MM.1S (cell line): ENCODE data around the gene DBNDD2.
A peak's percentile ranks its signal among the peaks of the same experiment; 100 is the strongest.

Experiments
- DNase-seq: peaks from one replicate; pipeline ENCODE4 v3.0.0-alpha.2; 2015
- H2AFZ ChIP-seq: fragments of 300-600 bp; sonication (generic); 2 replicates; pipeline ENCODE4 v1.6.0; 2016; ENCODE audit warnings: antibody characterized with exemption, low read length
- H3F3A ChIP-seq: fragments of 300-600 bp; sonication (generic); 2 replicates; pipeline ENCODE4 v1.6.1; 2016; ENCODE audit warnings: mild to moderate bottlenecking, antibody characterized with exemption, low read length, moderate library complexity, mixed read lengths; ENCODE audit not compliant: insufficient read depth
- H3K27ac ChIP-seq: fragments of 300-600 bp; sonication (generic); 2 replicates; pipeline ENCODE4 v1.5.1; 2016; ENCODE audit warnings: mild to moderate bottlenecking, low read length
- H3K27me3 ChIP-seq: fragments of 300-600 bp; sonication (generic); replicated peaks from 2 replicates; pipeline ENCODE4 v1.6.0; 2016; ENCODE audit warnings: low read length; ENCODE audit not compliant: insufficient read depth
- H3K36me3 ChIP-seq: fragments of 300-600 bp; sonication (generic); replicated peaks from 2 replicates; pipeline ENCODE4 v1.6.1; 2016; ENCODE audit warnings: mild to moderate bottlenecking, low read length, mixed read lengths; ENCODE audit not compliant: insufficient read depth
- H3K4me1 ChIP-seq: fragments of 300-600 bp; sonication (generic); 2 replicates; pipeline ENCODE4 v1.6.1; 2016; ENCODE audit warnings: low read length, mixed read lengths
- H3K4me2 ChIP-seq: fragments of 300-600 bp; sonication (generic); 2 replicates; pipeline ENCODE4 v1.6.0; 2016; ENCODE audit warnings: low read depth, low read length
- H3K4me3 ChIP-seq: fragments of 300-600 bp; sonication (generic); 2 replicates; pipeline ENCODE4 v1.5.1; 2016; ENCODE audit warnings: low read length, mixed read lengths
- H3K79me2 ChIP-seq: fragments of 300-600 bp; sonication (generic); 2 replicates; pipeline ENCODE4 v1.6.1; 2016; ENCODE audit warnings: mixed run types, low read length, mixed read lengths
- H3K9ac ChIP-seq: fragments of 300-600 bp; sonication (generic); 2 replicates; pipeline ENCODE4 v1.6.1; 2016; ENCODE audit warnings: low read length, mixed read lengths
- H3K9me2 ChIP-seq: fragments of 300-600 bp; sonication (generic); replicated peaks from 2 replicates; pipeline ENCODE4 v1.6.1; 2016; ENCODE audit warnings: mild to moderate bottlenecking, low read length, mixed read lengths; ENCODE audit not compliant: insufficient read depth
- H3K9me3 ChIP-seq: fragments of 300-600 bp; sonication (generic); replicated peaks from 2 replicates; pipeline ENCODE4 v1.6.1; 2016; ENCODE audit warnings: mild to moderate bottlenecking, low read length, mixed read lengths; ENCODE audit not compliant: insufficient read depth
- H4K20me1 ChIP-seq: fragments of 300-600 bp; sonication (generic); 2 replicates; pipeline ENCODE4 v1.6.1; 2016; ENCODE audit warnings: mild to moderate bottlenecking, low read length, moderate library complexity, mixed read lengths; ENCODE audit not compliant: insufficient read depth
- CTCF ChIP-seq: fragments of 300-600 bp; sonication (generic); IDR thresholded peaks from 2 replicates; pipeline ENCODE4 v1.5.1; 2016; ENCODE audit warnings: antibody characterized with exemption, low read length, mixed read lengths
- EZH2 ChIP-seq: fragments of 300-600 bp; sonication (generic); optimal IDR thresholded peaks from 2 replicates; pipeline ENCODE3; 2017; ENCODE audit warnings: low read depth, mild to moderate bottlenecking, antibody characterized with exemption, low read length, mixed read lengths
- EZH2phosphoT487 ChIP-seq: fragments of 300-600 bp; sonication (generic); IDR thresholded peaks from 2 replicates; pipeline ENCODE4 v1.6.1; 2018; ENCODE audit warnings: antibody characterized with exemption, low read length

The DBNDD2 gene

DNA sequence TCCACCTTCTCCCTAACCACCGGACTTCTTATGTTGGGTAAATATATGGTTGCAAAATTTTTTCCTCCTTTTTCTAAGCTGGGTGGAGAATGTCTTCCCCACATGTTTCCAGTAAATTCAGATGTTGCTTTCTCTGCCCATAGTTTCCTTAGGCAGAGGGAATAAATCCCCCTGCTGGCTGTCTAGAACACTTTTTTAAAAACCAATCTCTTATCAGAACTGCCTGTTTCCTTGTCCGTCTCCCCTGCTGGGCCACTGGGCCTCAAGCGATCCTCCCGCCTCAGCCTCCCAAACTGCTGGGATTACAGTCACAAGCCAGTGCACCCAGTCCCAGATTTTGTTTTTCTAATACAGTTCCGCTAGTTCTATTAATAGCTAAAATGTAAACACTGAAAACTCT, 51.5 kb downstream of the DBNDD2 start:
- no peak overlapping the region for H3K4me3 ChIP-seq
- H2AFZ ChIP-seq = peak overlapping the region; percentile 28; the same call in 1 of the 2 replicates
- TF ChIP-seq EZH2 (no peak), EZH2phosphoT487 (no peak), CTCF (no peak; the same call in 1 of the 2 replicates)
- no peak overlapping the region for H3K27ac ChIP-seq
- no peaks in the 10 kb centered on the region for H3F3A ChIP-seq
- no peaks in the 10 kb centered on the region for H3K9me3 ChIP-seq
- H3K4me1 ChIP-seq = peaks cover 18% of the 10 kb centered on the region
- no peaks in the 10 kb centered on the region for H4K20me1 ChIP-seq
- H3K27me3 ChIP-seq = no peaks in the 10 kb centered on the region
- no peak overlapping the region for H3K9ac ChIP-seq
- peak overlapping the region; percentile 31; the same call in 1 of the 2 replicates for H3K4me2 ChIP-seq
- no peak for DNase-seq
- H3K9me2 ChIP-seq = no peaks in the 10 kb centered on the region
- no peaks in the 10 kb centered on the region for H3K36me3 ChIP-seq
- no peaks in the 10 kb centered on the region for H3K79me2 ChIP-seq
